Dedifferentiated amniotic fluid mesenchymal stem cell (primary cell): ENCODE measurements around the gene GNRH2.
"Not testable (repeated sequence)": the region's sequence is repeated elsewhere in the genome, so short reads cannot be mapped to it uniquely, and the experiment has no call there.

Experiments
- DNase-seq: peaks from one replicate; pipeline ENCODE4 v3.0.0-alpha.2; 2016; ENCODE audit errors: extremely low spot score

Gene GNRH2

DNA sequence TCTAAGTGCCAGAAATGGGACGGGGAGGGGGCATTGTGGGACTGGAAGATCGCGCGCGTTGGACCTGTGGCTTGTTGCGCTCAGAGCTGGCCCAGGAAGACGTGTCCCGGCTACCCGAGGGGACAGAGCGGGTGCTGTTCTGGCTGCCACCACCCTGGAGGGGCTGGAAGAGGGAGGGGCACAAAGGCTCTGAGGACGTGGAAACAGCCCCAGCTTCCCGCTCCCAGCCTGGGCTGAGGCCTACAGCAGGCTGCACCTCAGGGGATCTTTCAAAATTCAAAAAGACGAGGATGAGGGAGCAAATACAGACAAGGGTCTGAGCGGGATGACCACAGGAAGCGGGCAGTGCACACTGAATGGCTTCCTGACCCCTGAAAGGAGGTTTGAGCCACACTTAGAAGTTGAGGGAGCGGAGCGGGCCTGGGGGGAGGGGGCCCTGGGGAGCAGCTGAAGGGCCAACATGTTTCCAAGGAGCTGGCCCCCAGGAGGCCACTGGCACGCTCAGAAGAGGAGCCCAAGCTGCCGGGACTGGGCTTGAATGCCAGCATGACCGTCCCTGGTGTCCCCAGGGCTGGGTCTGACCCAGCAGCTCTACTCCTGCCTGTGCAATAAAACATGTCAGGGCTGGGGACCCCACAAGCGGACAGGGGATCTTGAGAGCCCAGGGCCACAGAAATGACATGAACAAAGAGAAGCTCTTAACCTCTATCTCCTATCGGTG lies 29.3 kb downstream of the GNRH2 start:
- DNase-seq = no peak

DNA sequence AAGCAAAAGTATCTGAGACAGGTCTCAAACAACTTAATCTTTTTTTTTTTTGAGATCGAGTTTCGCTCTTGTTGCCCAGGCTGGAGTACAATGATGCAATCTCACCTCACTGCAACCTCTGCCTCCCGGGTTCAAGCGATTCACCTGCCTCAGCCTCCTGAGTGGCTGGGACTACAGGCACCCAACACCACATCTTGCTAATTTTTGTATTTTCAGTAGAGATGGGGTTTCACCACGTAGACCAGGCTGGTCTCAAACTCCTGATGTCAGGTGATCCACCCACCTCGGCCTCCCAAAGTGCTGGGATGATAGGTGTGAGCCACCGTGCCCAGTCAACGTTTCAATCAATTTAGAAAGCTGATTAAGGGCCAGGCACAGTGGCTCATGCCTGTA lies 29.8 kb downstream of the GNRH2 start:
- DNase-seq = not testable (repeated sequence)

DNA sequence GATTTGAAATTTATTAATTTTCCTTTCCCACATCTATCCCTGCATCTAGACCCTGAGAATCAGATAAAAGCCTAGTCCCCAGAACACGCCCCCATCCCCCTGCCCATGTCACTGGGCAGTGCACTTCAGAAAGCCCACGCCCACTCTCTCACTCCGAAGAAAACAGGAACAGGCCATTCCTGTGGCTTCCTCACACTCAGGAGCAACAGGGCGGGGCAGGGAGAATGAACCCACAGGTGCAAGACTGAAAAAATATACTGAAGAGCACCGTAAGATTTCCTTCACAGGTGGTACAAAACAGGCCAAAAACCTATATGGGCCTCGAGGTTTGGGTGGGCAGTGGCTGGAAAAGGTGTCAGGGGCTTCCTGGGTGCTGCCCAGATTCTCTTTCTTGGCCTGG lies 31.4 kb downstream of the GNRH2 start:
- no peak for DNase-seq

DNA sequence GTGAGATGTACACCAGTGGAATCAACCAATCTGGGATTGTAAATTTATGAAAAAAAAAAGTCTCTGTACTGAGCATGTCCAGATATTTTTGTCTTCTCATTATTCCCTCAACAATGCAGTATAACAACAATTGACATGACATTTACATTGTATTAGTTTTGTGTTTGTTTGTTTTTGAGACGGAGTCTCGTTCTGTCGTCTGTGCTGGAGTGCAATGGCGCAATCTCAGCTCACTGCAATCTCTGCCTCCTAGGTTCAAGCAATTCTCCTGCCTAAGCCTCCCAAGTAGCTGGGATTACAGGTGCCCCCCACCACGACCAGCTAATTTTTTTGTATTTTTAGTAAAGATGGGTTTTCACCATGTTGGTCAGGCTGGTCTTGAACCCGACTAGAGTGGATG lies 31.9 kb downstream of the GNRH2 start:
- DNase-seq = not testable (repeated sequence)

DNA sequence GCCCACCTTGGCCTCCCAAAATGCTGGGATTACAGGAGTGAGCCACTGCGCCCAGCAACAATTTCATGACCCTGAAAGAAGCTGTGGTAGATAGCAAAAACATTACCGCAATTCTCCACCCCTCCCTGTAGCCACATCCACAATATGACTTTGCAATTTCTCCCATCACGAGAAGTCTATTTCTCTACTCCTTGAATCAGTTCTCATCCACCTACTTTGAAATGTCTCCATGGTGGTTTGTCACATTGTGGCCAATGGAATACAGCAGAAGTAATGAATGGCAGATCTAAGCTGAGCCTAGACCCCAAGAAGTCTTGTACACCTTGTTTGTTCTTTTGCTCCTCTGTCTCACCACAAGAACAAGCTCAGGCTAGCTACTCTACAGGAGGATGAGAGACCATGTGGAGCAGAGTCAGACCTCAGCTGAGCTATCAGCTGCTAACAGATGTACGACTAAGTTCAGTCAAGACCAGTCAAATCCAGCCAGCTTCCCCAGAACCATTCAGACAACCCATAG lies 34.3 kb downstream of the GNRH2 start:
- no peak for DNase-seq

DNA sequence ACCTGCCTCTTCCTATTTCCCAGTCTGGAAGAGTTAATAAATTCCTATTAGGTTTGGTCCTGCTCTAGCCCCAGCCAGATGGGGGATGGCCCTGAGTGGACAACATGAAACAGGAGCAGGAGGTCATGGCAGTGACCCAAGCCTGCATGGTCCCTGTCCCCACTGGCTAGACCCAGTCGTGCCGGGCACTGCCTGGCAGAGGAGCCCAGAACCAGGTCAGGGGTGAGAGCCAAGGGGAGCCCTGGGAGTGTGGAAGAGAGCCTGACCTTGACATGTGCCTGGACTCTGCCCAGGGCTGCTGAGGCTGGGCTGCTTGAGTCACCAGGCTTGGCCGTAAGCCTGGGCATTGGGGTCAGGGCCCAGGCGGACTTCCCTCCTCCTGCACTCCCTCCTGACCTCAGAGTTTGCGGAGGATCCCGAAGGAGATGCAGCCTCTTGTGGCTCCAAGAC lies 37.5 kb downstream of the GNRH2 start:
- DNase-seq = no peak

DNA sequence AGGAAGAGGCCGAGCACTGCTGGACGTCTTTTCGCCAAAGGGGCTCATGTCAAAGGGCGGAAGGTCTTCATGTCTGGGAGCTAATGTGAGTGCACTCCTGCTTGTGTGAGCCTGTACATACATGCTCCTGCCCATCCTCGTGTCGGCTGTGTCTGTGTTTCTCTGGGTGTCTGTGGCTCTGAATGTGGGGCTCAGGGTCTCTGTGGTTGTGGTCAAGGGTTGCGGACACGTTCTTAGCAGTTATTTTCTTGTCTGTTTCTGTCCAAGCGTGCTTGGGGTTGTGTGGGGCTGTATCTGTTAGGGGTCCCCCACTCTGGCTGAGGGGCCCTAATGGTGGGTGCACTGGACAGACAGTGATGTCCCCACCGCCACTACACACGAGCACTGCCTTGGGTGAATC lies 38.2 kb downstream of the GNRH2 start:
- no peak for DNase-seq

DNA sequence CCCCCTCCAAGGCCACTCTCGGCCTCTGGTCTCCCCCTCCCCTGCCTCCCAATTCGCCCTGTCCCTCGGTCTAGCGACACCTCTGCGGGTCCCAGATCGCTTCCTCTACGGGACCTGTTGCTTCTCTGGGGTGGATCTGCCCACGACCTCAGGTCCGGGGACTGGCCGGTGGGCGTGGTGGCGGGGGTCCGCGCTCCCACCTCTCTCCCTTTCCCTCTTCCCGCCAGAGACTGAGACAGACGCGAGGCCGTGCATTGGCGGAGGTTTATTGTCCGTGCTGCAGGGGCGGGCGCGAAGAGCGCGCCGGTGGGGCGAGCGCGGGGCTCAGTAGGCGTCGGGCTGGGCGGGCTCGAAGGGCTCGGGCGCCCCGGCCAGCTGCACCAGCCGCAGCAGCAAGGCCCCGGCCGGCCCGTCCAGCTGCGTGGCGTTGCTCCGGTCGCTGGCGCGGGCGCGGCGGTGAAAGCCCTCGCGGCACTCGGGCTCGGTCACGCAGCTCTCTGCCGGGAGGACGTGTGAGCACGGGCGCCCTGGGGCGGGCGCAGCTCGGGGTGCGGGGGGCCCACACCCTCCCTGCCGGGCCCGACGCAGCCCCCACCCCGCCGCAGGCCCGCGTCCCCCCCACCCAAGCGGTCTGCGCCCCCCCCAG lies 39.0 kb downstream of the GNRH2 start:
- DNase-seq = no peak

DNA sequence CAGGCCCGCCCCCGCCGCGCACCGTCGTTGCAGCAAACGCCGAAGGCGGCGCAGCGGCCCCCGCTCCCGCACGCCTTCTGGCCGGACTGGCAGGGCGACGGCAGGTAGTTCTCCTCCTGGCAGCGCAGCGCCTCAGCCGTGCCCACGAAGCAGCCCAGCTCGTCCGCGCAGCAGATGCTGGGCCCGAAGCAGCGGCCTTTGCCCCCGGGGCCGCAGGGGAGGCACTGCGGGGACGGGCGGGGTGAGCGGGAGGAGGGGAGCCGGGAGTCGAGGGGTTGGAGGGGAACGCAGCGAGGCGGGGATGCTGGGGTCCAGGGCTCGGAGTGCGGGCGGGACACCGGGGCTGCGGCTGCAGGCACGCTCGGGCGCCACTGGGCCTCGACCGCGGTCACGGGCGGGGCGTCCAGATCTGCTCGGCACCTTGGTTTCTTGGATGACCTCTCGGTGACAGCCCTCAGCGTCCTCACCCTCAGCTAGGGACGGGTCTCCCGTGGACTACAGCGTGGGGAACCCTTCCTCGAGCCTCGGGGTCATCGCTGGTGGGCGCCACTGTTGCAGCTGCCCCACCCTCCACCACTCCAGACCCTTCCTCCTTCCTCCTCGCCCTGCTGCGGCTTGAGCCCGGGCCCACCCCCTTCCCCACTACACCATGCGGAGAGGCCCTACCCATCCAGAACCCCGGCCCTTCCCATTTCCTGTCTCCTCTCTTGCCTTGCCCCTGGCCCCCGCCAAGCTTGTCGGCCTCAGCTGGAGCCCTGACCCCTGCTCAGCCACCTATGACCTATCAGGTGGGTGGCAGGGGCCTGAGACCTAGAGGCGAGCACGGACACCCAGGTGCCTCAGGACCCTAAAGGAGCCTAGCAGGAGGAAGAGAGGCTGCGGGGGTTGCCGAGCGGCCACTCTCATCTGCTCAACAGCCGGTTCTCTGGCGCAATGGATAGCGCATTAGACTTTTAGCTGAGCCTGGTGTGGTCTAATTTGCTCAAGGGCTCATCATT lies 39.8 kb downstream of the GNRH2 start:
- DNase-seq = no peak

DNA sequence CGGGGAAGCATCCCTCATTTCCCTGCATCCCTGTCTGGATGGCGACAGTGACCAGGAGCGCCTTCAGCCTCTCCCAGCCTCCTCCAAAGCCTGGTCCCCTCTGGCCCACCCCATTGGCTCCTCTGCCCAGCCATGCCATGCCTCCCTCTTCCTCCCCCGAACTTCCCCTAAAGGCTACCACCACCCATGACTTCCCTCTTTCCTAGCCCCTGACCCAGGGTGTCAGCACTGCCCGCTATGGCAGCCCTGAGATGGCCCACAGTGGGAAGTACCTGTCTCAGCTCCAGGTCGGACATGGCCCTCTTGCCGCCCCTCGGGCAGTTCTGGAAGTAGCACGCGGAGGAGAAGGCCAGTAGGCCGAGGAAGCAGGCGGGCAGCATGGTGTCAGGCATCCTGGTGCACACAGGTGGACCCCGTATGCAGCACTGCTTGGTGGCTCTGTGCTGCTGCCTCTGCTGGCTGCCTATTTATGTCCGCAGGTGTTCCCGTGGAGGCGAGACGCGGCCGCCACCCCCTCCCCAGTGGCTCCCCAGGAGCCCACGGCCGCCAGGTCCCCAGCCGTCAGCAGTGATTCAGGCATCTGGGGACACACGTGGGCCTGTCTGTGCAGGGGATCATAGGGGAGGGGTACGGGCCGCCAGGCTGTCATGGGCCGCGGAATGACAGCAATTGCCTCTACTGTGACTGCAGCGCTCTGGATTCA lies 41.0 kb downstream of the GNRH2 start, which contains the start of gene AVP:
Gene AVP, minus strand, starts transcription at position 442 of the 703 bp plus-strand sequence. Its CDS starts 50 bp downstream, at position 392.
- no peak for DNase-seq

DNA sequence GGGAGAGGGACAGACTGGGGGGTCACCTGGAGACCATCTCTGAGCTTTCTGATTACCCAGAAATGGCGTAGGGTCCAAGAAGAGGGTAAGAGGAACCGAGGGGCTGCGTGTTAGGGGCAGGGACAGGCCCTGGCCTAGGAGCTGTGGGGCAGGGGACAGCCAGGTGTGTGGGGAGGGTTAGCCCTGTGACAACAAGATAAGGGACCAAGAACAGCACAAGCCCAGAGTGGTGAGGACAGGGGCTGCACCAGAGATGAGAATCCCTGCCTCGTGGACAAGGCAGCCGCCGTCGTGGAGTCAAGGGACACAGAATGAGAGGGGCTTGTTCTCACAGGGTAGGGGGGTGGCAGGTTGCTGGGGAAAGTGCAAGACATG lies 41.6 kb downstream of the GNRH2 start:
- no peak for DNase-seq

DNA sequence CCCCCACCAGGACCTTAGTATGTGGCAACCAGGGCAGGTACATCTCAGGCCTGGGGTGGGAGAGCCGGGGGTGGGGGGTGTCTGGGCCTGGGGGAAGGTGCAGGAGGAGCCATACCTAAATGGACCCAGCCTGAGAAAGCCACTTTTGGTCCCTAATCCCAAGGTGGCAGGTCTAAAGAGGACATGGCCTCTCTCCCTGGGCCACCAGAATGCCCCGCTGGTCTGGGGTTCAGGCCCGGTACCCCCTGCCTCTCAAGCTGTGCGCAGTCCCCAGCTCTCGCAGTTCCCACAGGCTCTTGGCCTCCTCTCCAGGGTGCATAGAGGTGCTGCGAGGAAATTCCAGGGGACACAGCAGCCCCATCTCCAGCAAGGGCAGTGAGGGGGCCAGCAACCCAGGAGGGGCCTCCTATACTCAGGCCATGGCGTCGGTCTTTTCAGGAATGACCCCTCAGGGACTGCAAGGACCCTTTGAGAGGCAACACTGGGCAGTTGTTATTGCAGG lies 42.2 kb downstream of the GNRH2 start:
- no peak for DNase-seq

DNA sequence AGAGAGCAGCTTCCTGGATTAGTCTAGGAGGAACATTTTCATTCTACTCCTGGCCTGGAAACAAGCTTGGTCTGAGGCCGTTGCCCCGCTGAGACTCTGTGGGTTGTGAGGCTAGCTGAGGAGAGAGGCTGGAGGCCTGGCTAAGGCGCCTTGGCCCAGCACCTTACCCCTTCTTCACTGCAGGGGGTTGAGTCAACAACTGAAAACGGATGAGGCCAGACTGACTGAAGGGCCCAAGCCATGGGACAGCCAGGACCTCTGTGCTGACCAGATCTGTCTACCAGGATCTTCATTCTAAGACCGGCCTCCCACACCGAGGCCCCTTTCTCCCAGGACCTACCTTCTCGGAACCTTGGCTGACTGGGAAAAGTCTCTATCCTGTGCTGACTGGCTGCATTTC lies 44.6 kb downstream of the GNRH2 start:
- DNase-seq = no peak

DNA sequence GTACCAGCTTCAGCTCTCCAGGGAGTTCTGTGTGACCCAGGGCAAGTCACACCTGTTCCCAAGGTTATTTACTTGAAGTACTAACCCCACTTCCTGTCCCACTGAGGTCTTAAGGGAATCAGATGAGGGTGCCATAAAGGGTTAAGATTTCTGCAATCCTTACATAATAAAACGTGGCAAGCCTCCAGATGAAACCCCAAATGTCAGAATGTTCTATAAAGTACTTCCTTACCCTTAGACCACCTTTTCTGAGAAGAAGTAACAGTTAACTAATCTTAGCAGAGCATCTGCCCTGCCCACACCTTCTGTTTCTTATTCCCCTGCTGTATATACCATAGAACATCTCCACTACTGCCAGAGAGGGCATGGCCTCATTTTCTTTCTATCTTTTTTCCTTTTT lies 47.1 kb downstream of the GNRH2 start:
- DNase-seq = no peak

DNA sequence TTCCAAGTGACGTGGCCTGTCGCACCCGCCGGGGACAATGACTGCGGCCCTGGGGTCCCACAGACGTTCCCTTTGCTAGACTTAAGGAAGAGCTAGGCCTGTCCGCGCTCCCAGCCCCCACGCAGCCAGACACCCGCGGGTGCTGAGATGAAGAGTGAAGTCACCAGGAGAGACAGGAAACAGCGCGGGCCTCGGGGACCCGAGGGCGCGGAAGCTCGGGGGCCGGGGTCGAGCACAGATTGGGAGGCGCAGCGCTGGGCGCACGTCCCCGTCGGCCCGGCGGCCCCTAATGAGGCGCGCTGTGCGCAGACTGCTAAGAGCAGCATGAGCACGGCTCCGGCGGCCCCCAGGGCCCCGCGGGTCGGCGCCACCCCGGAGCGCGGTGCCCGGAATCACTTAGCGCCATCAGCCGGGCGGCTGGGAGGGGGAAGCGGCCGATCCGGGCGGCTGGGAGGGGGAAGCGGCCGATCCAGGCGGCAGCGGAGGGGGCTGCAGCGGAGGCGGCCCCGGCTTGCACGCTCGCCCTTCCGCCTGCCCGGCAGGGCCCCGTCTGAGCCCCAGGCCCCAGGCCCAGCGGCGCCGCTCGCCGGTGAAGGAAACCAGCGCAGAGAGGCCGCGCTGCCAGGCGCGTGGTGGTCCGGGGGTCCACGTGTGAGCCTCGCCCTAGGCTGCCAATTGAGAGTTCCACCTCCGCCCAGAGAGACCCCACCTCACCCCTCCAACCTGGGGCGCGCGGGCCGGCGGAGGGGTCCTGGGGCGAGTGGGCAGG lies 49.4 kb downstream of the GNRH2 start:
- DNase-seq = no peak

DNA sequence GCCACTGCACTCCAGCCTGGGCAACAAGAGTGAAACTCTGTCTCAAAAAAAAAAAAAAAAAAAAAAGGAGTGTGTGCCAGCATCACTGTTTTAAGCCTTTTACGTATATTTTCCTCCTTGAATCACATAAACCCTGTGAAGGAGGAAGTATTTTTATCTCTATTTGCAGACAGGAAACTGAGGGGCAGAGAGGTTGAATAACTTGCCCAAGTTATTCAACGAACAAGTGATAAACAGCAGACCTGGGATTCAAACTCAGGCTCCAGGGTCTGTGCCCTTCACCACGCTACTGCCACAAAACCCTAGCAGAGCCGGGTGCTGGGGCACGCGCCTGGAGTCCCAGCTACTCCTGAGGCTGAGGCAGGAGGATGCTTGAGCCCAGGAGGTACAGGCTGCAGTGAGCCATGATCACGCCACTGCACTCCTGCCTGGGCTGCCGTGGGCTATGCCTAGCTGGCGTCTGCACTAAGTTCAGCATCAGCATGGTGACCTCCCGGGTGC lies 50.5 kb downstream of the GNRH2 start:
- no peak for DNase-seq

DNA sequence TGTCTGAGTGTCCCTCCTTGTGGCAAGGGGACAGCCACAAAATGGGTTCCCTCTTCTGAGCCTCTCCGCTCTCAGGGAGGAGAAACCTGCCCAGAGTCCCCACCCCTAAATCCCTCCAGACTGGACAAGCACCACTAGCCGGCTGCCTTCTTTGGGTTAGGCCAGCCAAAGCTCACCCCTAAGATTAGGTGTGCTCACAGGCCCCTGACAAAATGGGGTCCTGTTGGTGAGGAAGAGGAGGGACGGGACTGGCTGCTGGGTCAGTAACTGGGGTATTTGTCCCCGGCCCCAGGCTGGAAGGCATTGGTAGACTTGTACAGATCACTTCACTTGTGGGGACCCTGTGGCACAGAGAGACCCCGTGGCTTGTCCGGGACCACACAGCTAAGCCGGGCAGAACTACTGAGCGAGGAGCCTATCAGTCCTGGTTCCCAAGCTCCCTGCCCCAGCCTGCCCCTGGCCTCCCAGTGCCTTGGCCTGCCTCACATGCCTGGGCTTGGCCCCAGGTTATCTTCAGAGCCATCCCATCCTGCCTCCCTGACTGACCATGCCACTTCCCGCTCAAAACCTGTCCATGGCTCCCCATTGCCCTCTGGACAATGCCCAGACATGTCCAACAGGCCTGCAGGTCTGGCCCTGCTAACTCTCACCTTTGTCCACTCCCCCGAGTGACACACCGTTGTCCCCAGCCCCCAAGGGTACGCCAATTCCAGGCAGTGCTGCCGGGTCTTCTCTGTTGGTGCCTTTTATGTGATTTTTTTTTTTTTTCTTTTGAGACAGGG lies 51.6 kb downstream of the GNRH2 start:
- DNase-seq = no peak
